ENCODE data around the gene SERPINE2. TPM values are rescaled to one million over a fixed set of nuclear protein-coding genes. Genes with fewer than 3 reads are reported as not detected.
A peak's percentile ranks its signal among the peaks of the same experiment; 100 is the strongest.

Gene SERPINE2
- 10 to 100 TPM; 40.4 to 42.4 TPM for total RNA-seq

- peaks cover 17% of the 10 kb centered on the region for H3K4me1 Mint-ChIP-seq (ENCODE audit: low read depth)
- H3K4me3 Mint-ChIP-seq: peak within 1 kb of the TSS; percentile 89
- peak within 1 kb of the TSS; percentile 35 for H3K27ac Mint-ChIP-seq
- ATAC-seq: peak; percentile 80
- ChIA-PET POLR2A (interaction anchor here (0.6 to 1.5 kb wide), 4 partner anchors 13 to 46 kb away, joined by 3 read pairs; no protein-coding TSS in a partner anchor), CTCF (interaction anchor here (0.8 to 3.2 kb wide), 5 partner anchors 15 to 245 kb away, joined by 4 to 21 read pairs (median 10); no protein-coding TSS in a partner anchor)
- TF ChIP-seq, protein P1, sequence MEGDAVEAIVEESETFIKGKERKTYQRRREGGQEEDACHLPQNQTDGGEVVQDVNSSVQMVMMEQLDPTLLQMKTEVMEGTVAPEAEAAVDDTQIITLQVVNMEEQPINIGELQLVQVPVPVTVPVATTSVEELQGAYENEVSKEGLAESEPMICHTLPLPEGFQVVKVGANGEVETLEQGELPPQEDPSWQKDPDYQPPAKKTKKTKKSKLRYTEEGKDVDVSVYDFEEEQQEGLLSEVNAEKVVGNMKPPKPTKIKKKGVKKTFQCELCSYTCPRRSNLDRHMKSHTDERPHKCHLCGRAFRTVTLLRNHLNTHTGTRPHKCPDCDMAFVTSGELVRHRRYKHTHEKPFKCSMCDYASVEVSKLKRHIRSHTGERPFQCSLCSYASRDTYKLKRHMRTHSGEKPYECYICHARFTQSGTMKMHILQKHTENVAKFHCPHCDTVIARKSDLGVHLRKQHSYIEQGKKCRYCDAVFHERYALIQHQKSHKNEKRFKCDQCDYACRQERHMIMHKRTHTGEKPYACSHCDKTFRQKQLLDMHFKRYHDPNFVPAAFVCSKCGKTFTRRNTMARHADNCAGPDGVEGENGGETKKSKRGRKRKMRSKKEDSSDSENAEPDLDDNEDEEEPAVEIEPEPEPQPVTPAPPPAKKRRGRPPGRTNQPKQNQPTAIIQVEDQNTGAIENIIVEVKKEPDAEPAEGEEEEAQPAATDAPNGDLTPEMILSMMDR (IDR thresholded peaks at IDR 0.05): no peak
- H3K36me3 Mint-ChIP-seq (ENCODE audit: low read depth): peaks cover 4% of the 10 kb centered on the region
- H3K9me3 Mint-ChIP-seq: no peaks in the 10 kb centered on the region
- peaks cover 44% of the 10 kb centered on the region for H3K27me3 Mint-ChIP-seq
- intact Hi-C loops (cut with micrococcal nuclease): no loop called here
- DNase-seq: peak; percentile 75
Observed at GRCh38 chr2:224039080-224039769, at the start of gene SERPINE2. Gene SERPINE2, minus strand, starts transcription at chr2:224039286. Its CDS starts 37,386 bp downstream, at chr2:224001900.

DNA sequence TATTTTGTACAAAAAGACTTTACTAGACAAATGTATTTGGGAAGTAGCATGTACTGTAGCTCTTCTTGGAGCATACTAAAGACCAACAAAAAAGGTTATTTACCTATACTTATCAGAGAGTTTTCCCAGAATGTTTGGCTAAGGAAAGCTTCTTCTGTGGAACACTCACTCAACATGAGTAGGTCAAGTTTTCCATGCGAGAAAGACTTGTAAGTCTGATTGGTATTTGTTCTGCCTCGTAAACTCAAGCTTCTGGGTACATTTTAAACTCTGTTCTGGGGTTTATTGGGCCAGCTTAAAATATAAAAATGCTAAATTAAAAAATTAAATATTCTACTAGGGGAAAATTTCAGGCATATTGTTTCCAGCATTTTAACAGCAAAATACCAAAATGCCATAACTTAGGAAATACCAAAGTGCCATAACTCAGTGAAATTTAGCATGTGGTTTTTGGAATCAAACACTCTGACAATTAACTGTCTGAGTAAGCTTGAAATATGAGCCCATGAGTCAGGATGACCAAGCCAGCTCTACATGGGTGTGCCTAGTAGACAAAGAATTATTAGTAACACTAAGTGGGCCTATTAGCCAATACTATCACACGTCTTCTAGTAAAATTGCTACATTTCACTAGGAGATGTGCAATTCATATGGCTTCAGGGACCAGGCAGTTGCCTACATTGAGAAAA, 47.3 kb upstream of the SERPINE2 start:
- no peaks in the 10 kb centered on the region for H3K27me3 Mint-ChIP-seq
- CTCF ChIA-PET: no interaction called here
- H3K4me3 Mint-ChIP-seq: no peak overlapping the region
- POLR2A ChIA-PET: no interaction called here
- no peaks in the 10 kb centered on the region for H3K36me3 Mint-ChIP-seq (ENCODE audit: low read depth)
- TF ChIP-seq, protein P1 (IDR thresholded peaks at IDR 0.05): no peak
- H3K27ac Mint-ChIP-seq: no peak overlapping the region
- DNase-seq: no peak
- no peak for ATAC-seq
- intact Hi-C loops (cut with micrococcal nuclease): no loop called here
- no peaks in the 10 kb centered on the region for H3K4me1 Mint-ChIP-seq (ENCODE audit: low read depth)
- no peaks in the 10 kb centered on the region for H3K9me3 Mint-ChIP-seq

- no peaks in the 10 kb centered on the region for H3K36me3 Mint-ChIP-seq (ENCODE audit: low read depth)
- H3K4me3 Mint-ChIP-seq: no peak overlapping the region
- H3K27ac Mint-ChIP-seq: no peak overlapping the region
- TF ChIP-seq, protein P1 (IDR thresholded peaks at IDR 0.05): no peak
- ATAC-seq (no peak), DNase-seq (no peak)
- no peaks in the 10 kb centered on the region for H3K4me1 Mint-ChIP-seq (ENCODE audit: low read depth)
- ChIA-PET CTCF (interaction anchor here (1.1 kb wide), 1 partner anchor 116 kb away, joined by 4 read pairs; no protein-coding TSS in a partner anchor), POLR2A (no interaction called here)
- H3K9me3 Mint-ChIP-seq: no peaks in the 10 kb centered on the region
- no peaks in the 10 kb centered on the region for H3K27me3 Mint-ChIP-seq
- intact Hi-C loops (cut with micrococcal nuclease): no loop called here
Observed at GRCh38 chr2:224085811-224086210, 46.7 kb upstream of the SERPINE2 start.

- TF ChIP-seq, protein P1 (IDR thresholded peaks at IDR 0.05): no peak
- intact Hi-C loops (cut with micrococcal nuclease): no loop called here
- Mint-ChIP-seq H3K27ac (no peak overlapping the region), H3K9me3 (no peaks in the 10 kb centered on the region), H3K36me3 (ENCODE audit: low read depth) (no peaks in the 10 kb centered on the region), H3K27me3 (no peaks in the 10 kb centered on the region), H3K4me1 (ENCODE audit: low read depth) (no peaks in the 10 kb centered on the region), H3K4me3 (no peak overlapping the region)
- ChIA-PET POLR2A (interaction anchor here (0.7 kb wide), 1 partner anchor 162 kb away, joined by 3 read pairs; no protein-coding TSS in a partner anchor), CTCF (interaction anchor here (1.1 kb wide), 1 partner anchor 115 kb away, joined by 4 read pairs; no protein-coding TSS in a partner anchor)
- no peak for ATAC-seq
- DNase-seq: no peak
Observed at GRCh38 chr2:224085246-224085645, 46.2 kb upstream of the SERPINE2 start.

Measured in activated CD8-positive, alpha-beta T cell treated with anti-CD3 and anti-CD28 coated beads for 36 hours (primary cell).